Ishikawa (cell line): Measurements from ENCODE around the gene BMPER.

Experiments used
- CEBPB ChIP-seq: IDR thresholded peaks from 2 replicates; pipeline ENCODE4 v1.6.1; 2012
- CREB1 ChIP-seq: IDR thresholded peaks from 2 replicates; pipeline ENCODE4 v1.6.1; 2012; ENCODE audit warnings: low read depth
- EGR1 ChIP-seq: IDR thresholded peaks from 2 replicates; pipeline ENCODE4 v1.6.1; 2012
- EP300 ChIP-seq: IDR thresholded peaks from 2 replicates; pipeline ENCODE4 v1.6.1; 2012; ENCODE audit warnings: borderline replicate concordance
- FOXM1 ChIP-seq: IDR thresholded peaks from 2 replicates; pipeline ENCODE4 v1.6.1; 2012; ENCODE audit warnings: low read depth, borderline replicate concordance
- MAX ChIP-seq: IDR thresholded peaks from 2 replicates; pipeline ENCODE4 v1.6.1; 2012
- NFIC ChIP-seq: IDR thresholded peaks from 2 replicates; pipeline ENCODE4 v1.6.1; 2012
- RAD21 ChIP-seq: IDR thresholded peaks from 2 replicates; pipeline ENCODE4 v1.6.1; 2012; ENCODE audit warnings: low read depth
- TAF1 ChIP-seq: IDR thresholded peaks from 2 replicates; pipeline ENCODE4 v1.6.1; 2012; ENCODE audit warnings: low read depth, mild to moderate bottlenecking
- TCF12 ChIP-seq: IDR thresholded peaks from 2 replicates; pipeline ENCODE4 v1.6.1; 2012; ENCODE audit warnings: low read depth
- TEAD4 ChIP-seq: IDR thresholded peaks from 2 replicates; pipeline ENCODE4 v1.6.1; 2012
- YY1 ChIP-seq: IDR thresholded peaks from 2 replicates; pipeline ENCODE4 v1.6.1; 2012; ENCODE audit warnings: low read depth
- ZBTB7A ChIP-seq: IDR thresholded peaks from 2 replicates; pipeline ENCODE4 v1.6.1; 2012; ENCODE audit warnings: low read depth
- TF ChIP-seq, protein P1 (sequence below): IDR thresholded peaks from 2 replicates; pipeline ENCODE4 v1.6.1; 2012; ENCODE audit warnings: low read depth, mild to moderate bottlenecking
- TF ChIP-seq, protein P2 (sequence below): IDR thresholded peaks from 2 replicates; pipeline ENCODE4 v1.6.1; 2012

BMPER gene

DNA sequence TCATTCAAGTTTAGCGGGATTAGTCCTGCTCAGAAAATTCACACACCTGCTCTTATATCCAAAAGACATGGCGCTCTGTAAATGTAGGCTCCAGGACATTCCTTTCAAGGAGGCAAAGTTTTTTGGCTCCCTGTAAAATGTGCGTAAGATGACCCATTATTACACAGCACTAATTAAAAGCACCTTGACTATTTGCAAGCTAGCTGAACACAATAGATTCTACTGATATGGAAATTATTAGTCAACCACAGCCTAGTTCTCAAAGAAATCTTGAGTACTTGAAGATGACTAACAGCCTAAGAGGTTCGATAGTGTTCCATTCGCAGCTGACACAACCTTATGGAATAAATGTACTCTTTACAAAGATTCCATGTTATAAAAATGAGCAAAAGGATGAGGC, 175.2 kb downstream of the BMPER start:
- TF ChIP-seq, protein P1, sequence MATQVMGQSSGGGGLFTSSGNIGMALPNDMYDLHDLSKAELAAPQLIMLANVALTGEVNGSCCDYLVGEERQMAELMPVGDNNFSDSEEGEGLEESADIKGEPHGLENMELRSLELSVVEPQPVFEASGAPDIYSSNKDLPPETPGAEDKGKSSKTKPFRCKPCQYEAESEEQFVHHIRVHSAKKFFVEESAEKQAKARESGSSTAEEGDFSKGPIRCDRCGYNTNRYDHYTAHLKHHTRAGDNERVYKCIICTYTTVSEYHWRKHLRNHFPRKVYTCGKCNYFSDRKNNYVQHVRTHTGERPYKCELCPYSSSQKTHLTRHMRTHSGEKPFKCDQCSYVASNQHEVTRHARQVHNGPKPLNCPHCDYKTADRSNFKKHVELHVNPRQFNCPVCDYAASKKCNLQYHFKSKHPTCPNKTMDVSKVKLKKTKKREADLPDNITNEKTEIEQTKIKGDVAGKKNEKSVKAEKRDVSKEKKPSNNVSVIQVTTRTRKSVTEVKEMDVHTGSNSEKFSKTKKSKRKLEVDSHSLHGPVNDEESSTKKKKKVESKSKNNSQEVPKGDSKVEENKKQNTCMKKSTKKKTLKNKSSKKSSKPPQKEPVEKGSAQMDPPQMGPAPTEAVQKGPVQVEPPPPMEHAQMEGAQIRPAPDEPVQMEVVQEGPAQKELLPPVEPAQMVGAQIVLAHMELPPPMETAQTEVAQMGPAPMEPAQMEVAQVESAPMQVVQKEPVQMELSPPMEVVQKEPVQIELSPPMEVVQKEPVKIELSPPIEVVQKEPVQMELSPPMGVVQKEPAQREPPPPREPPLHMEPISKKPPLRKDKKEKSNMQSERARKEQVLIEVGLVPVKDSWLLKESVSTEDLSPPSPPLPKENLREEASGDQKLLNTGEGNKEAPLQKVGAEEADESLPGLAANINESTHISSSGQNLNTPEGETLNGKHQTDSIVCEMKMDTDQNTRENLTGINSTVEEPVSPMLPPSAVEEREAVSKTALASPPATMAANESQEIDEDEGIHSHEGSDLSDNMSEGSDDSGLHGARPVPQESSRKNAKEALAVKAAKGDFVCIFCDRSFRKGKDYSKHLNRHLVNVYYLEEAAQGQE = no peak
- TF ChIP-seq EGR1 (no peak), TAF1 (no peak), CREB1 (no peak), CEBPB (no peak), EP300 (no peak), TCF12 (no peak), FOXM1 (no peak), YY1 (no peak), TEAD4 (no peak), ZBTB7A (no peak)

DNA sequence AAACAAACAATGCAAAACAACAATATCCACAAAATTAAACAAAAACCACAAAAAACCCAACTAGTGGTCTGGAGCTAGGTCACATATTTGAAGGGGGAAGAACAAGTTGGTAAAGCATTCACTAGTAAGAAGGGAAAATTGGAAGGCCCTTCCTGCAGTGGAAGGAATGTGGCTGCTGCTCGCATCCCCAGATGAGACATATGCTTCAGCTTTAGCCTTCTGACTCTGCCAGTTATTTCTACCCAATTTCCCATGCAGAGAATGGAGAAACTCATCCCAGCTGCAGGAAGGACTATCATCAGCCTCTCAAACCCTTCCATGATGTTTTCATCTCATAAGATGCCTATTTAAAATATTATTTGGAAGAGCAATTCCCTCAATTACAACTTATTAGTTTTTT, 176.6 kb downstream of the BMPER start:
- TF ChIP-seq, protein P1 = no peak
- TF ChIP-seq TCF12 = no peak
- TF ChIP-seq MAX = no peak
- no peak for TF ChIP-seq YY1
- TF ChIP-seq, protein P2, sequence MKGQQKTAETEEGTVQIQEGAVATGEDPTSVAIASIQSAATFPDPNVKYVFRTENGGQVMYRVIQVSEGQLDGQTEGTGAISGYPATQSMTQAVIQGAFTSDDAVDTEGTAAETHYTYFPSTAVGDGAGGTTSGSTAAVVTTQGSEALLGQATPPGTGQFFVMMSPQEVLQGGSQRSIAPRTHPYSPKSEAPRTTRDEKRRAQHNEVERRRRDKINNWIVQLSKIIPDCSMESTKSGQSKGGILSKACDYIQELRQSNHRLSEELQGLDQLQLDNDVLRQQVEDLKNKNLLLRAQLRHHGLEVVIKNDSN = no peak
- no peak for TF ChIP-seq CREB1
- TF ChIP-seq FOXM1 = no peak
- no peak for TF ChIP-seq TAF1
- no peak for TF ChIP-seq NFIC
- no peak for TF ChIP-seq ZBTB7A
- TF ChIP-seq EP300 = no peak
- TF ChIP-seq CEBPB = no peak
- no peak for TF ChIP-seq EGR1
- TF ChIP-seq RAD21 = no peak
- no peak for TF ChIP-seq TEAD4

DNA sequence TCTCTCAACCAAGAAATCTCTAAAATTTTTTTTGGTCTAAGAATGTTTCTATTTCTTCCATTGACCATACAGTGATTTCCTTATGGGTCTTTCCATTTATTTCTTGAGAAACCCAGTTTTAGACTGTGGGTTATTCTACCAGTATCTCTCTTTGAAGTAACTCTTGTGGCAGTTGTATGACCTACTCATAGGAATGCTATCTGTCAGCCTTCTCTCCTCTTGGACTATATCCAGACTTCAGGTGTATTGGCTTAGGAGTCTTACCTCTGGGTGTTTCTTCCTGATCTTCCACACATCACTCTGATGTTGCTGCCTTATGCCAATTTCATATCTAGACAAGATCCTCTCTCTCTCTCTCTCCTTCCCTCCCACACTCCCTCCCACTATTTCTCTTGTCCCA, 178.1 kb downstream of the BMPER start:
- TF ChIP-seq RAD21 = no peak
- TF ChIP-seq, protein P1 = no peak
- TF ChIP-seq MAX = no peak
- TF ChIP-seq EGR1 = no peak

- TF ChIP-seq FOXM1 (no peak), CREB1 (no peak), EGR1 (no peak), TCF12 (no peak), EP300 (no peak), TAF1 (no peak), MAX (no peak), CEBPB (no peak), TEAD4 (no peak), RAD21 (no peak), ZBTB7A (no peak), YY1 (no peak), NFIC (no peak)
- TF ChIP-seq, protein P1 = no peak
- TF ChIP-seq, protein P2 = no peak
These were observed 179.3 kb downstream of the BMPER start for GRCh38 chr7:34084651-34085050.
